GM13976 (cell line): ENCODE results near the gene TFAP2A.

Source experiments
- DNase-seq: peaks from one replicate; pipeline ENCODE4 v3.0.0; 2012; ENCODE audit warnings: low spot score
- in situ Hi-C: fragments of 300-500 bp; cut with MboI; formaldehyde crosslinking; loops from one replicate; pipeline ENCODE4 v1.12.0; 2022; ENCODE audit warnings: low sequenced_read_pairs, mixed read lengths, inconsistent platforms; ENCODE audit not compliant: unreplicated experiment
- TF ChIP-seq, protein P1 (sequence below): IDR thresholded peaks from 2 replicates; pipeline ENCODE4 v1.5.1; 2012; ENCODE audit warnings: borderline replicate concordance, mild to moderate bottlenecking; ENCODE audit not compliant: insufficient read depth; ENCODE audit errors: extremely low read depth, missing control alignments, control extremely low read depth

Gene TFAP2A

DNA sequence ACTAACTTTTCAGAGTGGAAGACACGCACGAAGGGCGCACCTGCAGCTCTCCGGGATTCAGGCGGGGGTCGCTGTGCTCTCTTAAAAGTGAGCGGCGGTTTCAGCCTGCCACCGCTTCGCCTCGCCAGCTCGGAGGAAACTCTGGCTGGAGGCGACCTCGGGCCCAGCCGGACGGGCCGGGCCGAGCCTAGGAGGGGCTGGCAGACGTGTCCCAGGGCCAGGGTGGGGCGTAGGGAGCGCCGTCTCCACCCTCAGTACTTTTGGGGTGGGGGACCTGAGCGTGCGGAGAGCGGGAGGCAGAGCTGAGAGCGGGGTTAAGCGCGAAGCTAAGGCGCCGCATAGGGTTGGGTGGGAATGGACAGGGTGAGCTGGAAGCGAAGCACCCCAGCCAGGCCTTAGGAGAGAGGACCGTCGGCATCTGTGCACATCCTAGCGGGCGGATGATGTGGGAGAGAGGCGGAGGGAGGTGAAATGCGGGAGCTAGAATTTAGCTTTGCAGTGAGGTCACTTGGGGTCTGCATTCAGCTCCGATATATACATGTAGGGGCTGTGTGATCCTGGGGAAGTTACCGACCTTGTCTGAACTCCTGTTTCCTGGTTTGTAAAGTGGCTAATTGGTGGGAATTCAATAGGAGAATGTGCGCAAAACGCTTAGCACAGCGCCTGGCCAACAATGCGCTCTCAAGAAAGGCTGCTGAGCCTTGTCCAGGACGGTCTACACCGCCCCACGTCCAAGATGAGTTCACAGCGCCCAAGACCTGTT, 6.5 kb upstream of the TFAP2A start:
- TF ChIP-seq, protein P1, sequence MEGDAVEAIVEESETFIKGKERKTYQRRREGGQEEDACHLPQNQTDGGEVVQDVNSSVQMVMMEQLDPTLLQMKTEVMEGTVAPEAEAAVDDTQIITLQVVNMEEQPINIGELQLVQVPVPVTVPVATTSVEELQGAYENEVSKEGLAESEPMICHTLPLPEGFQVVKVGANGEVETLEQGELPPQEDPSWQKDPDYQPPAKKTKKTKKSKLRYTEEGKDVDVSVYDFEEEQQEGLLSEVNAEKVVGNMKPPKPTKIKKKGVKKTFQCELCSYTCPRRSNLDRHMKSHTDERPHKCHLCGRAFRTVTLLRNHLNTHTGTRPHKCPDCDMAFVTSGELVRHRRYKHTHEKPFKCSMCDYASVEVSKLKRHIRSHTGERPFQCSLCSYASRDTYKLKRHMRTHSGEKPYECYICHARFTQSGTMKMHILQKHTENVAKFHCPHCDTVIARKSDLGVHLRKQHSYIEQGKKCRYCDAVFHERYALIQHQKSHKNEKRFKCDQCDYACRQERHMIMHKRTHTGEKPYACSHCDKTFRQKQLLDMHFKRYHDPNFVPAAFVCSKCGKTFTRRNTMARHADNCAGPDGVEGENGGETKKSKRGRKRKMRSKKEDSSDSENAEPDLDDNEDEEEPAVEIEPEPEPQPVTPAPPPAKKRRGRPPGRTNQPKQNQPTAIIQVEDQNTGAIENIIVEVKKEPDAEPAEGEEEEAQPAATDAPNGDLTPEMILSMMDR: no peak
- in situ Hi-C loops: loop anchor here (25.0 kb wide), 1 partner anchor 884 kb away; no protein-coding TSS in a partner anchor
- DNase-seq: peak; percentile 26

DNA sequence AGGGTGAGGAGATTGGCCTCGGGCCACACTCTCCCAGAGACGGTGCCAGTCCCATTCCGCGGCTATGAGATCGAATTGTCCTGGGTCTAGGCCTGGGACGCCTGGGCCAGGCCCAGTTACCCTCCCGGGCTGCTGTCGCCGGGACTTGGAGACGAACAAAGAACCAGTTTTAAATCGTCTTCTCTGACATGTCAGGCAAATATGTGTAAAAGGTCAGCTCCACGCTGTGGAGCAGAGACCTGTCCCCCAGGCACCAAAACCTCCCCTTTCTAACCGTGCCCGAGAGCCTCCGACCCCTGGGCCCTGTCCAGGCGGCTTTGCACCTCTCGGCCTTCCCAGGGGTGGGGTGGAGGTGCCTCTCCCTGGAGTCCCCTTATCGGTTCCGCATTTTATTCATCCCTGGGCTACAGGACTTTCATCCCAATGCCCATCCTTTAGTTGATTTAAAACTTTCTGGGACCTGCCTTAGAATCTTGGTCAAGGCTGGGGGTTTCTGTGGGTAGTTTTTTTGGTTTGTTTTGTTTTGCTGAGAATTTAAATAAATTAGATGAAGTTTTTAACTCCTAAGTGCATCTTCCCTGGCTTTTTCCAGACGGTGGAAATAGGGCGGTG, 5.8 kb upstream of the TFAP2A start:
- TF ChIP-seq, protein P1: no peak
- in situ Hi-C loops: loop anchor here (25.0 kb wide), 1 partner anchor 883 kb away; no protein-coding TSS in a partner anchor
- peak; percentile 20 for DNase-seq

DNA sequence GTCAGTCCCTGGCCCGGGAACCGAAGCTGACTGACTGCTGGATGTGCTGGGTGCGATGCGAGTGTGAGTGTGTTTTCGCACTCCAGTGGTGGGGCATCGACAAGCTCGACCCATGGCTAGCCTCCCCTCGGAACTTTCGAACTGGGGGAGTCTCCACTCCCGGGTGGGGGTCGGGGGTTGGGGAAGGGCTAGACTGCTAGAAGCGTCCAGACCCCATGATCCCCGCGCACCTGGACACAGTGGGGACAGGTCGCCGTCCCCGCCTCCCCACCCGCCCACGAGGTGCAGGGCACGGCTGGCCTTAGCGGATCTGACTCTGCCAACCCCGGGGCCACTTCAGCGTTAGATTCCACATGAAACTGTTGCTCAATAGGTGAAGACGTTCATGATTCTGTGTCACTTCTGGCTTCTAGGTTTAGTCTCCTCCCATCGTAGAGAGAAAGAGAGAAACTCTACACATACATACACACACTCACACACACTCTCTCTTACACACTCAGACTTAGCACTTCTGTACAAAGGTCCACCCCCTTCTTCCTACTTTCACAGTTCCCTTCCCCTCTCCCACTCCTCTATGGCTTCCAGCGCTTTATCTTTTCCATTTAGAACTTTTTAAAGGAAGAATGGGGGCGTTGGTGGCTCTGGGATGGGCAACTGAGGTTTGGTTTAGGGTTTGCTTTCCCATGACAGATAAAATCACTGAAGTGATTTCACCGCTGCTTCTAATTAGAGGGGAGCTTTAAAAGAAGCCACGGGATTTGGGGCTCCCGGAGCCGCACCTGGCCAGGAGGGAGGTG, 5.1 kb upstream of the TFAP2A start:
- peak; percentile 45 for DNase-seq
- TF ChIP-seq, protein P1: no peak
- in situ Hi-C loops: loop anchor here (25.0 kb wide), 1 partner anchor 883 kb away; no protein-coding TSS in a partner anchor

DNA sequence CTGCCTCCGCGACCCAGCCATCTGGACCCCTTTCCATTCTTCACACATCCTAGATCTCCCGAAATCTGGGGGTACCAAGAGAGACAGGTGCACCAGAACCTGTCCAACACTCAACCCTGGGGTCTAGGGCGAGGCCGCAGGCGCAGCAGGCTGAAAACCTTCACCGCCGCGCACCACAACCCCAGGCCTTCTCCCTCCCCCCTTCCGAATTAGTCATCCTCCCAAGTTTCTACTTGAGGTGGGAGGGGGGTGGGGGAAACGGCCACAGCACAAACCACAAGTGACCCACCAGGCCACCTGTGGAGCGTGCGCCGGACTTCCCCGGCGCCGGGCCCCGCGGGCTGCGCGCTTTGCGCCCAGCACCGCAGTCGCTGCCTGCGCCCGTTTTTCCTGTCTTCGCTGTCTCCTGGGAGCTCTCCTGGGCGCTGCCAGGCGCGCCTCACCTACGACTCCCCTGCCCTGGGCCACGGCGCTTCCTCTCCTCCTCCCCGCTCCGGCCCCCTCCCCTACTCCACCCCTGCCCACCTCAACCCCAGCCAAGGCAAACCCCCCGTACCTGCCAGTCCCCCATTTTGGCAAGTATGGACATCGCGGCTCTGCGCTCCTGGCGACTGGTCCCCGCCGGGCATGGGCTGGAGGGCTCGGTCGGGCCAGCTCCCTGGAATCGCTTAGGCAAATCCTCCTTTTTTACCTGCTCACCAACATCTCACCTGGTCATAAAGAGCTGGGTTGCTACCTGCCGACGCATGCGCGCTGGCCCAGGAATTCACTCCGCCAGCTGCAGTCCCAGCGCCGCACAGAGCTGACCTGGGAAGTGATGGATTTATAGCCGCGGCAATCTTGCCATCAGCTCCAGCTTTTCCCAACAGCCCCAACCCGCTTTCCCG, 4.2 kb upstream of the TFAP2A start:
- TF ChIP-seq, protein P1: no peak
- in situ Hi-C loops: loop anchor here (25.0 kb wide), 1 partner anchor 882 kb away; no protein-coding TSS in a partner anchor
- DNase-seq: peak; percentile 64

DNA sequence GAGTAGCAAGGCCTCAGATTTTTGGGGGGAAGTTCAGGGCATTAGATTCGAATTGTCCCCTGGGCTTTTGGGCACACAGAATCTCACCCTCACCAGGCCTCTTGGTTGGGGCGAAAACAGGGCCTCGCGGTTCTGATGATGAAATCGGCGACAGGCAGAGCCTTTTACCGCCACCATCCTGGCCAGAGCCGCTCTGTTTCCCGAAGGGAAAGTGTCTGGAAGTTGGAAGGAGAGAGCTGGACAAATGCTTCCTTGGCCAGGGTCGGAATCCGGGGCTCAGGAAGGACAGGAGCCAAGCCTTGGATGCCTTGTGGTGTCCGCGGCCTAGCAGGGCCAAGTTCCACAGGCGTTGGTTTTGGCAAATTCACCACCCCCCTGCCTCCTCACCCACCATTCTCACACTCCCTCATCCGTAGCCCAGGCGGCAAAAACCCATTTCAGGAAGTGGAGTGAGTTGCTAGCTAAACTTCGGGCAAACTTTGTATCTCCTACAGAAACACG, 3.5 kb upstream of the TFAP2A start:
- no peak for DNase-seq
- TF ChIP-seq, protein P1: no peak
- in situ Hi-C loops: loop anchor here (25.0 kb wide), 1 partner anchor 881 kb away; no protein-coding TSS in a partner anchor

DNA sequence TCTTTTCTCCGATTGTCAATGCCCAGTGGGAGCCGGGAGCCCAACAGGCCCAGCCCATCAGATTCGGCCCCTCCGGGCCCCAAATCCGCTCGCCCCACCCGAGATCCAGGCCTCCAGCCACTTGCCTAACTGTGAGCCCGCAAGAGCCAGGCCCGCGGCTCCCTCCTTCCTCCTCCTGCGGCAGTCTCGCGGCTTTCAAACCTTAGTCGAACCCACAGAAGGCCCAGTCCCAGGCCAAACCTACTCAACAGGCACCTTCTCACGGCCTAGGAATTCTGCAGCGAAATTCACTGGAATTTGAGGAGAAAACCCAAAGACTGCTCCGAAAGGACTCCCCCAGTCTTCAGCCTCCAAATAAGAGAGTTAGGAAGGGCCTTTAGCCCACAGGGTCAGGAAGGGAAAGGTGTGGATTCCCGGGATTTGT, 2.8 kb upstream of the TFAP2A start:
- TF ChIP-seq, protein P1: no peak
- no peak for DNase-seq
- in situ Hi-C loops: loop anchor here (25.0 kb wide), 1 partner anchor 880 kb away; no protein-coding TSS in a partner anchor
